ENCODE data around the gene SLC16A4.
"Not testable (repeated sequence)": the region's sequence is repeated elsewhere in the genome, so short reads cannot be mapped to it uniquely, and the experiment has no call there.

GRCh38 chr1:110439873-110440272 lies 49.0 kb upstream of the SLC16A4 start:
- TF ChIP-seq POLR2A (IDR thresholded peaks at IDR 0.05; ENCODE audit: extremely low read depth, insufficient read length); CTCF (IDR thresholded peaks at IDR 0.05; ENCODE audit: low read depth, low read length): not testable (repeated sequence)
- TF ChIP-seq, protein P1, sequence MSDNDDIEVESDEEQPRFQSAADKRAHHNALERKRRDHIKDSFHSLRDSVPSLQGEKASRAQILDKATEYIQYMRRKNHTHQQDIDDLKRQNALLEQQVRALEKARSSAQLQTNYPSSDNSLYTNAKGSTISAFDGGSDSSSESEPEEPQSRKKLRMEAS (IDR thresholded peaks at IDR 0.05; ENCODE audit: low read depth, low read length) = not testable (repeated sequence)

Measured in NB4 (cell line).